H1 (cell line): ENCODE measurements around the gene CIPC. TPM values are rescaled to one million over a fixed set of nuclear protein-coding genes. Genes with fewer than 3 reads are reported as not detected.

ENCODE experiments used
- CTCF ChIA-PET: fragments of 300-600 bp; sonication (Branson Sonifier 250); formaldehyde crosslinking; loops from one replicate; lab custom pipeline; 2021; ENCODE audit not compliant: partially characterized antibody; lab: Charles Lee
- POLR2A ChIA-PET: fragments of 300-600 bp; sonication (Branson Sonifier 250); formaldehyde crosslinking; loops from one replicate; lab custom pipeline; 2021; ENCODE audit warnings: inconsistent platforms; ENCODE audit not compliant: partially characterized antibody; lab: Charles Lee
- DNase-seq, 2 experiments: peaks; one replicate each; pipeline versions ENCODE4 v3.0.0 to v3.0.0-alpha.2; 2010 to 2022; ENCODE audit warnings: low spot score in 2 of 2, low read depth in 1 of 2, mixed read lengths in 1 of 2
- FAIRE-seq: peaks from 2 replicates; lab custom pipeline; 2011; peaks lifted over from hg19 to GRCh38; lab: Jason Lieb, UNC
- H2AFZ ChIP-seq: 2 replicates; pipeline ENCODE4 v1.8.1; 2012; ENCODE audit warnings: low read length, inconsistent platforms
- H2AK5ac ChIP-seq: 2 replicates; pipeline ENCODE4 v1.6.1; 2013; ENCODE audit warnings: low read depth, low read length
- H2BK120ac ChIP-seq: replicated peaks from 2 replicates; pipeline ENCODE3; 2013; ENCODE audit warnings: low read depth, low read length, inconsistent platforms
- H2BK12ac ChIP-seq: 2 replicates; pipeline ENCODE4 v1.6.1; 2013; ENCODE audit warnings: low read depth, low read length
- H2BK15ac ChIP-seq: 2 replicates; pipeline ENCODE4 v1.6.1; 2013; ENCODE audit warnings: low read length
- H2BK20ac ChIP-seq: 2 replicates; pipeline ENCODE4 v1.6.1; 2013; ENCODE audit warnings: low read length
- H2BK5ac ChIP-seq: 2 replicates; pipeline ENCODE4 v1.6.1; 2013; ENCODE audit warnings: low read depth, low read length
- H3K14ac ChIP-seq: 2 replicates; pipeline ENCODE4 v1.6.1; 2013; ENCODE audit warnings: inconsistent platforms; ENCODE audit not compliant: insufficient read length
- H3K18ac ChIP-seq: 2 replicates; pipeline ENCODE4 v1.6.1; 2013; ENCODE audit warnings: low read length; ENCODE audit errors: extremely low read depth
- H3K23ac ChIP-seq: 2 replicates; pipeline ENCODE4 v1.6.1; 2013; ENCODE audit warnings: inconsistent platforms; ENCODE audit not compliant: insufficient read length
- H3K23me2 ChIP-seq: 2 replicates; pipeline ENCODE4 v1.6.1; 2013; ENCODE audit warnings: low read depth, low read length
- H3K27ac ChIP-seq: 2 replicates; pipeline ENCODE4 v1.6.1; 2011; ENCODE audit warnings: low read depth, low read length, inconsistent platforms
- H3K27me3 ChIP-seq, 4 experiments: replicated peaks in 1 of 4; 1 replicate in 1 of 4; 2 replicates in 3 of 4; pipeline versions ENCODE4 v1.6.1 to v1.8.1; 2011 to 2013; ENCODE audit warnings: low read length in 3 of 4, mild to moderate bottlenecking in 3 of 4, inconsistent platforms in 2 of 4, mixed read lengths in 2 of 4, moderate library complexity in 1 of 4; ENCODE audit not compliant: control insufficient read depth in 3 of 4, insufficient read depth in 3 of 4; ENCODE audit errors: extremely low read depth in 1 of 4
- H3K36me3 ChIP-seq, 4 experiments: 2 replicates each; pipeline versions ENCODE4 v1.6.1 to v1.8.1; 2011 to 2013; ENCODE audit warnings: mild to moderate bottlenecking in 4 of 4, low read length in 3 of 4, moderate library complexity in 2 of 4, control low read depth in 1 of 4, inconsistent platforms in 1 of 4; ENCODE audit not compliant: insufficient read depth in 4 of 4, control insufficient read depth in 2 of 4
- H3K4ac ChIP-seq: replicated peaks from 2 replicates; pipeline ENCODE3; 2013; ENCODE audit warnings: low read length, low read depth, mixed read lengths, inconsistent platforms; ENCODE audit not compliant: insufficient read length
- H3K4me1 ChIP-seq, 4 experiments: replicated peaks in 1 of 4; 1 replicate in 1 of 4; 2 replicates in 3 of 4; pipeline versions ENCODE4 v1.6.1 to v1.8.1; 2011 to 2013; ENCODE audit warnings: low read length in 3 of 4, inconsistent platforms in 2 of 4, mixed read lengths in 1 of 4; ENCODE audit not compliant: insufficient read depth in 4 of 4, control insufficient read depth in 3 of 4
- H3K4me2 ChIP-seq, 2 experiments: 2 replicates each; pipeline versions ENCODE4 v1.6.1 to v1.8.1; 2011 to 2013; ENCODE audit warnings: low read depth in 2 of 2, low read length in 2 of 2, control low read depth in 1 of 2, inconsistent platforms in 1 of 2, mild to moderate bottlenecking in 1 of 2; ENCODE audit not compliant: insufficient read depth in 1 of 2
- H3K4me3 ChIP-seq, 4 experiments: fragments of 200-600, 300-600 bp in 1 of 4; sonication (generic), shearing (Covaris generic), sonication (Bioruptor Twin) in 1 of 4; 2 replicates each; pipeline versions ENCODE4 v1.5.1 to v1.8.1; 2011 to 2016; ENCODE audit warnings: low read length in 4 of 4, low read depth in 3 of 4, control low read depth in 2 of 4, inconsistent platforms in 2 of 4, mild to moderate bottlenecking in 2 of 4, mixed read lengths in 1 of 4, moderate library complexity in 1 of 4; ENCODE audit not compliant: insufficient read depth in 2 of 4; ENCODE audit errors: extremely low read depth in 1 of 4
- H3K56ac ChIP-seq: replicated peaks from 2 replicates; pipeline ENCODE3; 2013; ENCODE audit warnings: low read depth, mild to moderate bottlenecking, mixed read lengths, low read length, inconsistent platforms; ENCODE audit not compliant: insufficient read length
- H3K79me1 ChIP-seq: 2 replicates; pipeline ENCODE4 v1.6.1; 2013; ENCODE audit warnings: low read depth, low read length, control low read depth
- H3K79me2 ChIP-seq, 2 experiments: 2 replicates each; pipeline versions ENCODE4 v1.6.1 to v1.8.1; 2012 to 2013; ENCODE audit warnings: low read length in 2 of 2, mild to moderate bottlenecking in 2 of 2, inconsistent platforms in 1 of 2; ENCODE audit not compliant: insufficient read depth in 2 of 2, control insufficient read depth in 1 of 2
- H3K9ac ChIP-seq, 4 experiments: replicated peaks in 1 of 4; 1 replicate in 1 of 4; 2 replicates in 3 of 4; pipeline versions ENCODE4 v1.6.1 to v1.8.1; 2011 to 2013; ENCODE audit warnings: low read depth in 3 of 4, low read length in 3 of 4, control low read depth in 2 of 4, mild to moderate bottlenecking in 2 of 4, moderate library complexity in 2 of 4, inconsistent platforms in 1 of 4; ENCODE audit errors: extremely low read depth in 1 of 4
- H3K9me3 ChIP-seq, 2 experiments: 2 replicates each; pipeline versions ENCODE4 v1.6.1 to v1.8.1; 2012 to 2013; ENCODE audit warnings: mild to moderate bottlenecking in 2 of 2, moderate library complexity in 2 of 2, control low read depth in 1 of 2, inconsistent platforms in 1 of 2, low read depth in 1 of 2, low read length in 1 of 2, mixed read lengths in 1 of 2; ENCODE audit not compliant: insufficient read depth in 2 of 2
- H4K20me1 ChIP-seq, 2 experiments: replicated peaks in 1 of 2; 2 replicates each; pipeline versions ENCODE3 to v1.8.1; 2011 to 2013; ENCODE audit warnings: inconsistent platforms in 2 of 2, low read length in 2 of 2, mild to moderate bottlenecking in 1 of 2; ENCODE audit not compliant: insufficient read depth in 2 of 2, control insufficient read depth in 1 of 2
- H4K5ac ChIP-seq: 2 replicates; pipeline ENCODE4 v1.6.1; 2013; ENCODE audit warnings: low read length, low read depth, mixed read lengths, inconsistent platforms; ENCODE audit not compliant: insufficient read length
- H4K8ac ChIP-seq: 2 replicates; pipeline ENCODE4 v1.8.0; 2013; ENCODE audit warnings: mild to moderate bottlenecking, moderate library complexity, low read length, inconsistent platforms; ENCODE audit not compliant: insufficient read depth; ENCODE audit errors: extremely low read depth
- H4K91ac ChIP-seq: replicated peaks from 2 replicates; pipeline ENCODE3; 2013; ENCODE audit warnings: low read length, mixed read lengths, inconsistent platforms; ENCODE audit not compliant: insufficient read length
- BACH1 ChIP-seq: IDR thresholded peaks from 2 replicates; pipeline ENCODE4 v1.6.1; 2012; ENCODE audit warnings: low read length, improper control_type of control experiment
- BCL11A ChIP-seq, 2 experiments: IDR thresholded peaks; one replicate each; pipeline ENCODE4 v1.6.1; 2011; ENCODE audit warnings: low read depth in 2 of 2, low read length in 2 of 2, mild to moderate bottlenecking in 2 of 2
- CBX5 ChIP-seq: fragments of 300-800, 300-1000 bp; sonication (generic); IDR thresholded peaks from 2 replicates; pipeline ENCODE4 v1.7.1; 2016; ENCODE audit warnings: antibody characterized with exemption, low read length, low read depth
- CHD1 ChIP-seq: IDR thresholded peaks from 2 replicates; pipeline ENCODE4 v1.6.1; 2012; ENCODE audit warnings: low read depth, low read length, improper control_type of control experiment
- GTF2F1 ChIP-seq: IDR thresholded peaks from 2 replicates; pipeline ENCODE4 v1.6.1; 2012; ENCODE audit warnings: low read depth, low read length, improper control_type of control experiment, borderline replicate concordance
- RBBP5 ChIP-seq: IDR thresholded peaks from 2 replicates; pipeline ENCODE4 v1.7.1; 2012; ENCODE audit warnings: low read depth, mild to moderate bottlenecking, inconsistent platforms, low read length, moderate library complexity, borderline replicate concordance
- SIX5 ChIP-seq: IDR thresholded peaks from 2 replicates; pipeline ENCODE4 v1.6.1; 2011; ENCODE audit warnings: mild to moderate bottlenecking, low read depth, low read length
- YY1 ChIP-seq: IDR thresholded peaks from 2 replicates; pipeline ENCODE4 v1.6.1; 2011; ENCODE audit warnings: low read depth, mild to moderate bottlenecking, low read length
- WGBS, 2 experiments: shearing (Covaris generic) in 1 of 2; methylation state at CpG; one replicate each; pipeline versions ENCODE4 v1.1.6 to v1.1.7; 2013 to 2015; ENCODE audit warnings: low lambda C conversion rate in 2 of 2, mixed read lengths in 2 of 2, inconsistent platforms in 1 of 2, low coverage in 1 of 2, missing lambda C conversion rate in 1 of 2; ENCODE audit not compliant: insufficient replicate concordance in 2 of 2, insufficient coverage in 1 of 2, insufficient read length in 1 of 2; ENCODE audit errors: extremely low coverage in 1 of 2, missing lambda C conversion rate in 1 of 2; 5-methylcytosine and 5-hydroxymethylcytosine counted together
- polyA plus RNA-seq, 7 experiments: library from polyadenylated mRNA; depleted of rRNA in 3 of 7; stranded (reverse) in 5 of 7; unstranded in 2 of 7; fragments of >200 nt in 5 of 7; fragments of 200-250 nt in 2 of 7; gene quantifications; 1 replicate in 5 of 7; 2 replicates in 1 of 7; 4 replicates in 1 of 7; pipeline versions ENCODE4 v1.2.1 to v1.2.3, GENCODE V29; 2011 to 2013; ENCODE audit warnings: missing spikeins in 2 of 7, mixed read lengths in 2 of 7
- total RNA-seq: library from RNA; stranded (reverse); fragmentation: NEBNext Ultra II Directional; extraction: Animal tissue kit (Norgen Biotek cat#: 25700); gene quantifications from 2 replicates; pipeline ENCODE4 v1.2.1, GENCODE V29; 2021
- TF ChIP-seq, protein P1 (sequence below): IDR thresholded peaks from 2 replicates; pipeline ENCODE4 v1.6.1; 2011; ENCODE audit warnings: low read depth, mild to moderate bottlenecking, low read length; ENCODE audit not compliant: insufficient read depth

CIPC gene
- total and polyA plus RNA-seq, 2 of the 8 experiments (the other 6 are each of a cell fraction or from before 2014, with no cell fraction given), result 13.9 to 32.7 TPM

DNA sequence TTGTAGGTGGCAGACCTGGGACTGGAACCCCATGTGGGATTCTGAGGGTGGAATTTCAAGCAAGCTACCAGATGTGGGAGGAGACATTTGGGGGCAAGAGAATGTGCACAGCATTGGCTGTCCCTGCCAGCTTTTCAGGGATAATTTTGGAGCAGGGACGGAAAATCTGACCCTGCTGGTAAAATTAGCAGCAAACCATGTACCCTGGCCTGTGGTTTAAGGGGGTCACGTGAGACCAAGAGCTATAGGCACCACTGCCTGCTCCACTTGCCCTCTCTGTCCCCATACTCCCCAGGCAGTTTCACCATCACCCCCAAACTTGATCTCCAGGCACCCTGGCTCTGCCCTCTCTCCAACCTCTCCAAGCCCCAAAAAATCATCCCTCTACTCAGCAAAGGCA, 57.0 kb downstream of the CIPC start:
- Histone ChIP-seq H3K9ac (no peak overlapping the region), H2AK5ac (no peak overlapping the region), H3K36me3 (no peaks in the 10 kb centered on the region), H4K91ac (no peak overlapping the region), H3K56ac (no peak overlapping the region), H4K5ac (no peak overlapping the region), H3K27me3 (no peaks in the 10 kb centered on the region; a peak in 1 of 7 replicates), H2BK20ac (no peak overlapping the region), H3K23ac (no peak overlapping the region), H3K14ac (no peak overlapping the region), H2BK120ac (no peak overlapping the region), H2BK5ac (no peak overlapping the region), H4K8ac (no peak overlapping the region; the same call in 1 of the 2 replicates), H3K18ac (peak overlapping the region; percentile 13; the same call in 1 of the 2 replicates), H4K20me1 (peaks cover 0 to 2% of the 10 kb centered on the region in 2 experiments), H3K27ac (no peak overlapping the region), H2BK15ac (0 out of 2 replicates have a peak overlapping the region, but pooled peaks have one; percentile 74), H3K4ac (no peak overlapping the region), H3K23me2 (peaks cover 4% of the 10 kb centered on the region), H3K79me2 (no peaks in the 10 kb centered on the region), H3K4me3 (no peak overlapping the region), H2AFZ (no peak overlapping the region), H3K79me1 (no peaks in the 10 kb centered on the region), H3K4me1 (peaks cover 4 to 30% (median 15%) of the 10 kb centered on the region in 4 experiments), H3K9me3 (no peaks in the 10 kb centered on the region), H3K4me2 (no peak overlapping the region), H2BK12ac (0 out of 2 replicates have a peak overlapping the region, but pooled peaks have one; percentile 6)
- no peak for DNase-seq
- FAIRE-seq, result no peak
- TF ChIP-seq, protein P1, sequence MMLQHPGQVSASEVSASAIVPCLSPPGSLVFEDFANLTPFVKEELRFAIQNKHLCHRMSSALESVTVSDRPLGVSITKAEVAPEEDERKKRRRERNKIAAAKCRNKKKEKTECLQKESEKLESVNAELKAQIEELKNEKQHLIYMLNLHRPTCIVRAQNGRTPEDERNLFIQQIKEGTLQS, result no peak
- TF ChIP-seq BCL11A (IDR thresholded peaks at IDR 0.05; ENCODE audit: low read depth in 2 of 2, low read length in 2 of 2) (no peak), CHD1 (no peak), BACH1 (no peak), SIX5 (no peak), YY1 (no peak), RBBP5 (no peak), CBX5 (no peak), GTF2F1 (no peak)
- 70% methylated on average over 1 of the region's 2 CpGs; no CpG with 5 or more reads in 1 of the 2 experiments for WGBS, 2 experiments
- ChIA-PET POLR2A (interaction anchor here (1.1 kb wide), 1 partner anchor 19 kb away, joined by 4 read pairs; no protein-coding TSS in a partner anchor), CTCF (interaction anchor here (0.9 to 52.5 kb wide), 16 partner anchors 8 to 160 kb away, joined by 3 to 1490 read pairs (median 6); partner anchors contain the start of genes CIPC, TMEM63C and ZDHHC22)
